ENCODE measurements around the gene FANCF. TPM values are rescaled to one million over a fixed set of nuclear protein-coding genes. Genes with fewer than 3 reads are reported as not detected.

The FANCF gene
- total RNA-seq, 1 experiment from 2014 or later, result 5.2 TPM

DNA sequence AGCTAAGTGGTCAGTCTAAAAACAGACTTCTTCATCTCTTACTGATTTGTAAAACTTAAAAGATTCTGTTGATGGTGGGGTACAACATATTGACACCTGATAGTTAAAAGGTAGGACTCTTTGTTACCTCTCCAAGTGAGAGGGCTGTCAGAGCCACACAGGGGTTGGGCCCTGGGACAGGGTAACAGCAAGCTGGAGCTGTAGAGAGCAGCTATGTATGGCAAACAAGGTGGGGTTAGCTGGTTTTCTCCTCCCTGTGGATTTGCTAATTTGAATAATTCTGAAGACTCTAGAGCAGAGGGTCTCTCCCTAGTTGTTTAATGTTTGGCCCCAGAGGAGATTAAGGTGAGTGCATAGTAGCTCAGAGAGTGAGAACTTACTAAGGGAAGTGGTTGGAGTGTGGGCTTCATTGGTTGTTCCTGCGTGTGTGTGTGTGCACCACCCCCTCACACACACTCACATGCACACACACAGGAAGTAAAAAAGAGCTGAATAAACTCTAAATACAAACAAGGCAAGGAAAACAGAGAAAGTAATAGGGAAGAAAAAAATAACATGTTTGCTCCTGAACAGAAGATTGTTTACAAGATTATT lies 31.6 kb upstream of the FANCF start:
- peaks cover 34% of the 10 kb centered on the region for H3K27me3 ChIP-seq (ENCODE audit: insufficient read depth, low read length)
- H3K9ac ChIP-seq (ENCODE audit: low read length), result no peak overlapping the region
- H3K36me3 ChIP-seq (ENCODE audit: control insufficient read depth in 1 of 2, insufficient read depth in 2 of 2, low read length in 2 of 2), result no peaks in the 10 kb centered on the region
- no peak overlapping the region for H2AFZ ChIP-seq (ENCODE audit: low read depth, low read length, poor library complexity, severe bottlenecking)
- no peak overlapping the region for H3K27ac ChIP-seq (ENCODE audit: low read depth, low read length)
- intact Hi-C loops (cut with micrococcal nuclease), result no loop called here
- no peaks in the 10 kb centered on the region for H3K9me2 ChIP-seq (ENCODE audit: insufficient read depth)
- no peak for ATAC-seq
- H3K9me3 ChIP-seq (ENCODE audit: control insufficient read depth in 1 of 2, insufficient read depth in 1 of 2, low read depth in 1 of 2, low read length in 2 of 2), result no peaks in the 10 kb centered on the region
- H3K4me3 ChIP-seq (replicated peaks in 1 of 2; ENCODE audit: low read depth in 1 of 2, low read length in 2 of 2), result no peak overlapping the region
- RAD21 ChIA-PET (ENCODE audit: low non-redundant PET in 1 of 2, low total read pairs in 2 of 2, uncharacterized antibody in 2 of 2, unreplicated experiment in 2 of 2), result no interaction called here
- DNase-seq (ENCODE audit: low read depth, low spot score), result no peak
- H3K4me2 ChIP-seq (ENCODE audit: low read length), result no peak overlapping the region
- CTCF ChIA-PET, result no interaction called here
- H3K4me1 ChIP-seq (ENCODE audit: control insufficient read depth in 1 of 2, insufficient read depth in 2 of 2, low read length in 2 of 2), result no peaks in the 10 kb centered on the region
- POLR2A ChIA-PET, result no interaction called here
- BruUV-seq (replicated peaks), result no TSS peak
- no peak for TF ChIP-seq CEBPB (IDR thresholded peaks at IDR 0.05; ENCODE audit: low read depth)
- TF ChIP-seq ELF1 (IDR thresholded peaks at IDR 0.05; ENCODE audit: borderline replicate concordance, low read depth), result no peak
- TF ChIP-seq POLR2A (IDR thresholded peaks at IDR 0.05; ENCODE audit: borderline replicate concordance, extremely low read depth, insufficient read depth, insufficient read length), result no peak
- no peak for TF ChIP-seq SP1 (IDR thresholded peaks at IDR 0.05; ENCODE audit: low read depth)
- no peak for TF ChIP-seq SRF (IDR thresholded peaks at IDR 0.05; ENCODE audit: low read depth)
- no peak for TF ChIP-seq JUND (IDR thresholded peaks at IDR 0.05)
- no peak for TF ChIP-seq TCF7L2 (IDR thresholded peaks at IDR 0.05; ENCODE audit: borderline replicate concordance, extremely low read depth, insufficient read depth, insufficient read length)
- TF ChIP-seq, protein P1, sequence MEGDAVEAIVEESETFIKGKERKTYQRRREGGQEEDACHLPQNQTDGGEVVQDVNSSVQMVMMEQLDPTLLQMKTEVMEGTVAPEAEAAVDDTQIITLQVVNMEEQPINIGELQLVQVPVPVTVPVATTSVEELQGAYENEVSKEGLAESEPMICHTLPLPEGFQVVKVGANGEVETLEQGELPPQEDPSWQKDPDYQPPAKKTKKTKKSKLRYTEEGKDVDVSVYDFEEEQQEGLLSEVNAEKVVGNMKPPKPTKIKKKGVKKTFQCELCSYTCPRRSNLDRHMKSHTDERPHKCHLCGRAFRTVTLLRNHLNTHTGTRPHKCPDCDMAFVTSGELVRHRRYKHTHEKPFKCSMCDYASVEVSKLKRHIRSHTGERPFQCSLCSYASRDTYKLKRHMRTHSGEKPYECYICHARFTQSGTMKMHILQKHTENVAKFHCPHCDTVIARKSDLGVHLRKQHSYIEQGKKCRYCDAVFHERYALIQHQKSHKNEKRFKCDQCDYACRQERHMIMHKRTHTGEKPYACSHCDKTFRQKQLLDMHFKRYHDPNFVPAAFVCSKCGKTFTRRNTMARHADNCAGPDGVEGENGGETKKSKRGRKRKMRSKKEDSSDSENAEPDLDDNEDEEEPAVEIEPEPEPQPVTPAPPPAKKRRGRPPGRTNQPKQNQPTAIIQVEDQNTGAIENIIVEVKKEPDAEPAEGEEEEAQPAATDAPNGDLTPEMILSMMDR (IDR thresholded peaks at IDR 0.05 in 2 of 3, conservative IDR thresholded peaks at IDR 0.05 in 1 of 3; ENCODE audit: borderline replicate concordance in 1 of 3, insufficient read depth in 1 of 3, low read depth in 2 of 3, low read length in 2 of 3), result no peak
- TF ChIP-seq SIN3A (IDR thresholded peaks at IDR 0.05; ENCODE audit: low read depth), result no peak
- TF ChIP-seq, protein P2, sequence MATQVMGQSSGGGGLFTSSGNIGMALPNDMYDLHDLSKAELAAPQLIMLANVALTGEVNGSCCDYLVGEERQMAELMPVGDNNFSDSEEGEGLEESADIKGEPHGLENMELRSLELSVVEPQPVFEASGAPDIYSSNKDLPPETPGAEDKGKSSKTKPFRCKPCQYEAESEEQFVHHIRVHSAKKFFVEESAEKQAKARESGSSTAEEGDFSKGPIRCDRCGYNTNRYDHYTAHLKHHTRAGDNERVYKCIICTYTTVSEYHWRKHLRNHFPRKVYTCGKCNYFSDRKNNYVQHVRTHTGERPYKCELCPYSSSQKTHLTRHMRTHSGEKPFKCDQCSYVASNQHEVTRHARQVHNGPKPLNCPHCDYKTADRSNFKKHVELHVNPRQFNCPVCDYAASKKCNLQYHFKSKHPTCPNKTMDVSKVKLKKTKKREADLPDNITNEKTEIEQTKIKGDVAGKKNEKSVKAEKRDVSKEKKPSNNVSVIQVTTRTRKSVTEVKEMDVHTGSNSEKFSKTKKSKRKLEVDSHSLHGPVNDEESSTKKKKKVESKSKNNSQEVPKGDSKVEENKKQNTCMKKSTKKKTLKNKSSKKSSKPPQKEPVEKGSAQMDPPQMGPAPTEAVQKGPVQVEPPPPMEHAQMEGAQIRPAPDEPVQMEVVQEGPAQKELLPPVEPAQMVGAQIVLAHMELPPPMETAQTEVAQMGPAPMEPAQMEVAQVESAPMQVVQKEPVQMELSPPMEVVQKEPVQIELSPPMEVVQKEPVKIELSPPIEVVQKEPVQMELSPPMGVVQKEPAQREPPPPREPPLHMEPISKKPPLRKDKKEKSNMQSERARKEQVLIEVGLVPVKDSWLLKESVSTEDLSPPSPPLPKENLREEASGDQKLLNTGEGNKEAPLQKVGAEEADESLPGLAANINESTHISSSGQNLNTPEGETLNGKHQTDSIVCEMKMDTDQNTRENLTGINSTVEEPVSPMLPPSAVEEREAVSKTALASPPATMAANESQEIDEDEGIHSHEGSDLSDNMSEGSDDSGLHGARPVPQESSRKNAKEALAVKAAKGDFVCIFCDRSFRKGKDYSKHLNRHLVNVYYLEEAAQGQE (IDR thresholded peaks at IDR 0.05; ENCODE audit: low read depth), result no peak
- no peak for TF ChIP-seq POLR2AphosphoS5 (IDR thresholded peaks at IDR 0.05; ENCODE audit: low read depth, low read length)
- no peak for TF ChIP-seq EZH2 (IDR thresholded peaks at IDR 0.05)
- no peaks in the 10 kb centered on the region for H4K20me1 ChIP-seq (ENCODE audit: insufficient read depth)
- H3K79me2 ChIP-seq (ENCODE audit: insufficient read depth, low read length), result no peaks in the 10 kb centered on the region

Data from HCT116 (cell line).